CD14-positive monocyte (primary cell): ENCODE results near the gene SMIM29. TPM values are rescaled to one million over a fixed set of nuclear protein-coding genes. Genes with fewer than 3 reads are reported as not detected.

Source experiments
- DNase-seq, 3 donors: peaks; one replicate each; pipeline ENCODE4 v3.0.0-alpha.2; 2011 to 2022
- H2AFZ ChIP-seq: 2 replicates; pipeline ENCODE4 v1.6.0; 2012; ENCODE audit warnings: mild to moderate bottlenecking, low read depth, low read length, inconsistent platforms; ENCODE audit not compliant: insufficient read depth, poor library complexity, severe bottlenecking
- H3K27ac ChIP-seq, 2 donors: 1 replicate in 1 of 2; 2 replicates in 1 of 2; pipeline ENCODE4 v1.5.1; 2012 to 2013; ENCODE audit warnings: low read length in 2 of 2, control low read depth in 1 of 2, inconsistent platforms in 1 of 2, low read depth in 1 of 2, mild to moderate bottlenecking in 1 of 2
- H3K27me3 ChIP-seq, 2 donors: one replicate each; pipeline versions ENCODE4 v1.6.0 to v1.6.1; 2011 to 2013; ENCODE audit warnings: low read length in 2 of 2; ENCODE audit not compliant: control insufficient read depth in 2 of 2, insufficient read depth in 2 of 2
- H3K36me3 ChIP-seq, 2 donors: replicated peaks in 1 of 2; 1 replicate in 1 of 2; 2 replicates in 1 of 2; pipeline versions ENCODE4 v1.5.1 to v1.6.1; 2012 to 2013; ENCODE audit warnings: low read length in 2 of 2, control low read depth in 1 of 2, inconsistent platforms in 1 of 2, mild to moderate bottlenecking in 1 of 2; ENCODE audit not compliant: insufficient read depth in 2 of 2, control insufficient read depth in 1 of 2
- H3K4me1 ChIP-seq, 2 donors: 1 replicate in 1 of 2; 2 replicates in 1 of 2; pipeline versions ENCODE4 v1.5.1 to v1.6.1; 2012 to 2013; ENCODE audit warnings: low read length in 2 of 2, control low read depth in 1 of 2, inconsistent platforms in 1 of 2, mild to moderate bottlenecking in 1 of 2, moderate library complexity in 1 of 2; ENCODE audit not compliant: insufficient read depth in 2 of 2, control insufficient read depth in 1 of 2
- H3K4me2 ChIP-seq: replicated peaks from 2 replicates; pipeline ENCODE3; 2012; ENCODE audit warnings: low read length, moderate library complexity, mild to moderate bottlenecking; ENCODE audit not compliant: poor library complexity, severe bottlenecking; ENCODE audit errors: extremely low read depth
- H3K4me3 ChIP-seq, 3 experiments: fragments of 200-600 bp in 1 of 3; sonication (generic) in 1 of 3; replicated peaks in 1 of 3; 1 replicate in 2 of 3; 2 replicates in 1 of 3; pipeline ENCODE4 v1.5.1; 2011 to 2013; ENCODE audit warnings: low read length in 3 of 3, mild to moderate bottlenecking in 3 of 3, control low read depth in 2 of 3, low read depth in 2 of 3, inconsistent platforms in 1 of 3, moderate library complexity in 1 of 3
- H3K79me2 ChIP-seq: 2 replicates; pipeline ENCODE4 v1.6.0; 2012; ENCODE audit warnings: mild to moderate bottlenecking, control low read depth, inconsistent platforms, low read length, moderate library complexity; ENCODE audit not compliant: insufficient read depth
- H3K9ac ChIP-seq: 2 replicates; pipeline ENCODE4 v1.6.0; 2017; ENCODE audit warnings: low read length, mild to moderate bottlenecking; ENCODE audit not compliant: insufficient read depth, poor library complexity, severe bottlenecking
- H3K9me3 ChIP-seq, 2 donors: replicated peaks in 1 of 2; 1 replicate in 1 of 2; 2 replicates in 1 of 2; pipeline versions ENCODE4 v1.5.1 to v1.6.1; 2012 to 2013; ENCODE audit warnings: low read length in 2 of 2, control low read depth in 1 of 2; ENCODE audit not compliant: control insufficient read depth in 1 of 2, insufficient read depth in 1 of 2
- H4K20me1 ChIP-seq: 2 replicates; pipeline ENCODE4 v1.6.0; 2012; ENCODE audit warnings: mild to moderate bottlenecking, low read length, control low read depth, moderate library complexity; ENCODE audit not compliant: insufficient read depth
- H3K27ac Mint-ChIP-seq, 7 donors: one replicate each; pipeline ENCODE4 v1.8.0; 2020; ENCODE audit warnings: mild to moderate bottlenecking in 7 of 7, mixed read lengths in 7 of 7, moderate library complexity in 6 of 7, inconsistent platforms in 2 of 7
- H3K27me3 Mint-ChIP-seq, 3 donors: one replicate each; pipeline ENCODE4 v1.8.0; 2021 to 2022; ENCODE audit warnings: low read depth in 3 of 3, mild to moderate bottlenecking in 3 of 3, mixed read lengths in 3 of 3, moderate library complexity in 3 of 3, inconsistent platforms in 1 of 3
- H3K36me3 Mint-ChIP-seq, 2 donors: one replicate each; pipeline ENCODE4 v1.8.0; 2020; ENCODE audit warnings: mixed read lengths in 2 of 2, inconsistent platforms in 1 of 2, mild to moderate bottlenecking in 1 of 2
- H3K4me1 Mint-ChIP-seq: one replicate; pipeline ENCODE4 v1.8.0; 2020; ENCODE audit warnings: mild to moderate bottlenecking, mixed read lengths
- H3K4me3 Mint-ChIP-seq, 2 donors: one replicate each; pipeline ENCODE4 v1.8.0; 2020; ENCODE audit warnings: mild to moderate bottlenecking in 2 of 2, mixed read lengths in 2 of 2, moderate library complexity in 1 of 2
- H3K9me3 Mint-ChIP-seq, 7 donors: one replicate each; pipeline ENCODE4 v1.8.0; 2020 to 2022; ENCODE audit warnings: mixed read lengths in 7 of 7, mild to moderate bottlenecking in 6 of 7, moderate library complexity in 6 of 7, inconsistent platforms in 2 of 7
- WGBS: methylation state at CpG from one replicate; pipeline ENCODE4 v1.1.5; 2013; ENCODE audit warnings: missing lambda C conversion rate; ENCODE audit not compliant: insufficient coverage; 5-methylcytosine and 5-hydroxymethylcytosine counted together
- intact Hi-C, 2 donors: fragments of 100-400 bp; cut with micrococcal nuclease; formaldehyde crosslinking; loops; one replicate each; pipeline versions ENCODE4 v1.15.0 to v1.15.1; 2023
- polyA plus RNA-seq, 3 donors: library from polyadenylated mRNA; depleted of rRNA in 1 of 3; unstranded in 2 of 3; stranded (reverse) in 1 of 3; fragments of 300-500 nt in 2 of 3; fragments of >200 nt in 1 of 3; fragmentation: Illumina TruSeq in 2 of 3; gene quantifications; 1 replicate in 2 of 3; 2 replicates in 1 of 3; pipeline ENCODE4 v1.2.3, GENCODE V29; 2012 to 2021
- TF ChIP-seq, protein P1 (sequence below): fragments of 200-600 bp; IDR thresholded peaks from one replicate; pipeline ENCODE4 v1.8.0; 2022; ENCODE audit warnings: antibody characterized with exemption, mild to moderate bottlenecking

SMIM29 gene
- polyA plus RNA-seq, 3 donors: 57.2 to 66.7 (median 60.5) TPM

DNA sequence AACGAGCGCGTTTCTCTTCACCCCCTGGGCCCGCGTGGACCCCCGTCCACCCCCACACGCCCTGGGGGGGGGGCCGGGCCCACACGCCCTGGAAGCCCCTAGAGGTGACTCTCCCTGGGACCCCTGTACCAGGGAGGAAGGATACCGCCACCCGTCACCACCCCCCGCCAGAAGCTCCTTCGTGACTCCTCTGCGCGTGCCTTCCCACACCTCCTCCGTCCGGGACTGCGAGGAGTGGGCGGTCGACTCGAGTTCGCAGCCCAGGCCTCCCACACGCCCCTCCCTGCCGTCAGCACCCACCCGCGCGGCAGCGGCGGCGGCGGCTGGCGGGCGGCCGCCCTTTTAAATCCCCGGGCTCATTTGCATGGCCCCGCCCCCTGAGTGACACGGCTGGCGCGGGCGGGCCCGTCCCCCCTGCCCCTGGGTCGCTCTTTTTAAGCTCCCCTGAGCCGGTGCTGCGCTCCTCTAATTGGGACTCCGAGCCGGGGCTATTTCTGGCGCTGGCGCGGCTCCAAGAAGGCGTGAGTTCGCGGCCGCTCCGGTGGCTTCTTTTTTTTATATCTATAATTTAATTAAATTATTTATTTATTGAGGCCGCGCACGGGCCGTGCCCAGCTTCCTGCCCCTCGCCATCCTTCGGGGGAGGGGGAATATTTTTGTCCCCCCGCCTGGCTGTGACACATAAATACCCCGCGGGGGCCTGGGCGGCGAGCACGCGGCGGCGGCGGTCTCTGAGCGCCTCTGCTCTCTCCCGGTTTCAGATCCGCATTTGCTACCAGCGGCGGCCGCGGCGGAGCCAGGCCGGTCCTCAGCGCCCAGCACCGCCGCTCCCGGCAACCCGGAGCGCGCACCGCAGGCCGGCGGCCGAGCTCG is 12.1 kb downstream of the SMIM29 start, which contains the start of gene HMGA1:
TSS of gene HMGA1 (plus strand) at position 431 of the 873 bp plus-strand sequence. CDS start 3,908 bp downstream, outside the sequence.
- intact Hi-C loops: loop anchor here in 1 of 2 donors (1.0 kb wide), 2 partner anchors 8 to 12 kb away; no protein-coding TSS in a partner anchor
- peak within 1 kb of the TSS; percentile 90 to 97 (median 95) for H3K27ac Mint-ChIP-seq
- Histone ChIP-seq H3K9ac (peak within 1 kb of the TSS; percentile 89), H3K9me3 (no peaks in the 10 kb centered on the region), H3K4me2 (peak within 1 kb of the TSS; percentile 77), H3K4me3 (peak within 1 kb of the TSS; percentile 54 to 90 (median 79)), H2AFZ (peak within 1 kb of the TSS; percentile 38), H3K4me1 (peaks cover 16 to 31% of the 10 kb centered on the region in 2 donors), H3K27me3 (no peaks in the 10 kb centered on the region), H3K79me2 (peaks cover 30% of the 10 kb centered on the region), H4K20me1 (peaks cover 37% of the 10 kb centered on the region), H3K27ac (peak within 1 kb of the TSS; percentile 86 to 97), H3K36me3 (peaks cover 8 to 15% of the 10 kb centered on the region in 2 donors)
- peaks cover 18 to 30% of the 10 kb centered on the region in 2 donors for H3K36me3 Mint-ChIP-seq
- under 1% methylated on average over 71 of the region's 91 CpGs for whole genome bisulfite sequencing
- H3K4me1 Mint-ChIP-seq: peaks cover 23% of the 10 kb centered on the region
- H3K4me3 Mint-ChIP-seq: peak within 1 kb of the TSS; percentile 84 to 87
- TF ChIP-seq, protein P1, sequence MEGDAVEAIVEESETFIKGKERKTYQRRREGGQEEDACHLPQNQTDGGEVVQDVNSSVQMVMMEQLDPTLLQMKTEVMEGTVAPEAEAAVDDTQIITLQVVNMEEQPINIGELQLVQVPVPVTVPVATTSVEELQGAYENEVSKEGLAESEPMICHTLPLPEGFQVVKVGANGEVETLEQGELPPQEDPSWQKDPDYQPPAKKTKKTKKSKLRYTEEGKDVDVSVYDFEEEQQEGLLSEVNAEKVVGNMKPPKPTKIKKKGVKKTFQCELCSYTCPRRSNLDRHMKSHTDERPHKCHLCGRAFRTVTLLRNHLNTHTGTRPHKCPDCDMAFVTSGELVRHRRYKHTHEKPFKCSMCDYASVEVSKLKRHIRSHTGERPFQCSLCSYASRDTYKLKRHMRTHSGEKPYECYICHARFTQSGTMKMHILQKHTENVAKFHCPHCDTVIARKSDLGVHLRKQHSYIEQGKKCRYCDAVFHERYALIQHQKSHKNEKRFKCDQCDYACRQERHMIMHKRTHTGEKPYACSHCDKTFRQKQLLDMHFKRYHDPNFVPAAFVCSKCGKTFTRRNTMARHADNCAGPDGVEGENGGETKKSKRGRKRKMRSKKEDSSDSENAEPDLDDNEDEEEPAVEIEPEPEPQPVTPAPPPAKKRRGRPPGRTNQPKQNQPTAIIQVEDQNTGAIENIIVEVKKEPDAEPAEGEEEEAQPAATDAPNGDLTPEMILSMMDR: no peak
- DNase-seq: peak; percentile 86 to 93 (median 90)
- peaks cover 0 to 2% (median 1%) of the 10 kb centered on the region in 3 donors for H3K27me3 Mint-ChIP-seq
- H3K9me3 Mint-ChIP-seq: no peaks in the 10 kb centered on the region

DNA sequence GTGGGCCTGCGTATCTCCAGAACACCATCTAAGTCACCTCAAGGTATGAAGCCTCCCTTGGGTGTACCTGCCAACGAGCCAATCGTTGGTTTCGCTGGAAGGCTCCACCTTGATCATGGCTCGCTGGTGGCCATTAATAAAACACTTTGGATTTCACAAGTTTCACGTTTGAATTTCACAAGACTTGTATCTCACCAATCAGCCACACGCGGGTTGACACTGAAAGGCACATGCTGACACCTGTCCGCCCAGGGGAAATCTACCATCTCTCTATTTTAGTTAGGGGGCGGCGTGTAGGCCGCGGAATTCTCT is 12.7 kb downstream of the SMIM29 start:
- Mint-ChIP-seq H3K27ac (peak overlapping the region; percentile 90 to 97 (median 95)), H3K27me3 (peaks cover 0 to 2% (median 1%) of the 10 kb centered on the region in 3 donors), H3K36me3 (peaks cover 12 to 24% of the 10 kb centered on the region in 2 donors), H3K4me3 (peak overlapping the region; percentile 77 to 82), H3K4me1 (peaks cover 27% of the 10 kb centered on the region), H3K9me3 (no peaks in the 10 kb centered on the region)
- WGBS: 3% methylated on average over 7 of the region's 13 CpGs
- Histone ChIP-seq H3K4me3 (peak overlapping the region; percentile 27 to 69 (median 37)), H3K9me3 (no peaks in the 10 kb centered on the region), H3K4me2 (peak overlapping the region; percentile 72), H3K9ac (peak overlapping the region; percentile 89), H3K36me3 (peaks cover 4 to 9% of the 10 kb centered on the region in 2 donors), H2AFZ (no peak overlapping the region), H3K27ac (peak overlapping the region; percentile 86 to 97), H3K27me3 (no peaks in the 10 kb centered on the region), H4K20me1 (peaks cover 32% of the 10 kb centered on the region), H3K4me1 (peaks cover 19 to 34% of the 10 kb centered on the region in 2 donors), H3K79me2 (peaks cover 30% of the 10 kb centered on the region)
- DNase-seq: peak; percentile 60 to 76 (median 75)
- intact Hi-C loops: loop anchor here in 1 of 2 donors (1.0 kb wide), 2 partner anchors 8 to 12 kb away; no protein-coding TSS in a partner anchor
- TF ChIP-seq, protein P1: no peak
